Ovary (tissue), 9 donors: ENCODE measurements around the gene FYB2. TPM values are rescaled to one million over a fixed set of nuclear protein-coding genes. Genes with fewer than 3 reads are reported as not detected.

Experiments
- DNase-seq, 5 donors: peaks; one replicate each; pipeline ENCODE4 v3.0.0-alpha.2; 2019 to 2020
- H3K27ac ChIP-seq, 2 donors: fragments of 200-600 bp; one replicate each; pipeline versions ENCODE4 v1.5.1 to v1.8.0; 2019 to 2022
- H3K27me3 ChIP-seq: fragments of 200-600 bp; one replicate; pipeline ENCODE4 v1.8.0; 2022
- H3K36me3 ChIP-seq: fragments of 200-600 bp; sonication (generic); one replicate; pipeline ENCODE4 v1.5.1; 2019
- H3K4me1 ChIP-seq: one replicate; pipeline ENCODE4 v1.8.1; 2013; ENCODE audit warnings: mild to moderate bottlenecking, moderate library complexity; ENCODE audit not compliant: insufficient read depth
- H3K4me3 ChIP-seq: fragments of 200-600 bp; sonication (generic); one replicate; pipeline ENCODE4 v1.5.1; 2017
- H3K9me3 ChIP-seq, 2 donors: fragments of 200-600 bp in 1 of 2; sonication (generic) in 1 of 2; one replicate each; pipeline versions ENCODE4 v1.5.1 to v1.8.1; 2013 to 2019; ENCODE audit warnings: mild to moderate bottlenecking in 1 of 2, moderate library complexity in 1 of 2
- EP300 ChIP-seq: sonication (generic); formaldehyde crosslinking; IDR thresholded peaks from one replicate; pipeline ENCODE4 v1.6.1; 2017; ENCODE audit warnings: antibody characterized with exemption
- POLR2A ChIP-seq: fragments of 450-650 bp; IDR thresholded peaks from one replicate; pipeline ENCODE4 v1.6.1; 2017; ENCODE audit warnings: antibody characterized with exemption, mild to moderate bottlenecking, moderate library complexity
- WGBS, 3 donors: extraction: QIAGEN DNeasy Blood & Tissue Kit in 1 of 3; methylation state at CpG; one replicate each; pipeline versions ENCODE4 v1.1.5 to v1.1.7; 2013 to 2017; 5-methylcytosine and 5-hydroxymethylcytosine counted together
- intact Hi-C, 4 donors: fragments of 100-400 bp; cut with DNase I; formaldehyde crosslinking; loops; one replicate each; pipeline versions ENCODE4 v1.11.0 to v1.15.1; 2022 to 2023
- polyA plus RNA-seq, 2 donors: library from polyadenylated mRNA; stranded (reverse); fragments of 200-250 nt in 1 of 2; fragments of 350-450 nt in 1 of 2; fragmentation: Illumina TruSeq in 1 of 2; extraction: RNeasy Lipid Tissue Mini Kit (QIAGEN cat#74804) in 1 of 2; gene quantifications; one replicate each; pipeline ENCODE4 v1.2.3, GENCODE V29; 2013 to 2014
- total RNA-seq, 7 donors: library from RNA; depleted of rRNA in 2 of 7; stranded (reverse); fragments of >200 nt in 2 of 7; fragmentation: NEBNext Ultra II Directional in 3 of 7; extraction: Animal tissue kit (Norgen Biotek cat#: 25700) in 3 of 7; gene quantifications; one replicate each; pipeline versions ENCODE4 v1.1.0 to v1.2.4, GENCODE V29; 2016 to 2023
- TF ChIP-seq, protein P1 (sequence below), 3 donors: fragments of 450-650 bp in 2 of 3; fragments of 200-600 bp in 1 of 3; IDR thresholded peaks; one replicate each; pipeline versions ENCODE4 v1.5.1 to v1.8.0; 2016 to 2022; ENCODE audit warnings: antibody characterized with exemption in 3 of 3, mild to moderate bottlenecking in 1 of 3
- donor health status: DM: no; HTN: no; CAD: no; lungs with moderate emphysema.
- donor health status: DM: no; HTN: no; CAD: no.
- donor health status: Bipolar disorder and iron deficiency.
- donor health status: DM: yes; HTN: yes; CAD: no.
- donor health status: DM: no; HTN: no; CAD: no.
- donor health status: DM: yes; HTN: yes; CAD: no.

The FYB2 gene
- total and polyA plus RNA-seq, 9 donors: 0.06 to 81.5 (median 2.0) TPM; not detected in 2

DNA sequence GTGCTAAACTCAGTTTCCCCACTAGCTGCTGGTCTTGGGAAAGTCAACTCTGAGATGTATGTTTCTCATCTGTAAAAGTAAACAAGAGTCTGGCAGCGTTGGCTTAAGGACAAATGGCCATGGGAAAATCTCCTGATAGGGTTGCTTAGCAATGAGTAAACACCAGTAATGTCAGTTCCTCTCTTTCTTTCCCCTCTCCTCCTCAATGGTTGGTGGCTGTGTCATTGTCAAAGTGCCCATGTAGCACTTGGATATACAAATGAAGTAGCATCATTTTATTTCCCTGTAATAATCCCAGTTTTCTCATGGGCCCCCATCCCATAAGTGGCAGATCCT, 2.2 kb upstream of the FYB2 start:
- no peaks in the 10 kb centered on the region for H3K36me3 ChIP-seq
- no peak overlapping the region for H3K4me3 ChIP-seq
- H3K27ac ChIP-seq: no peak overlapping the region
- intact Hi-C loops: no loop called here
- no peak for DNase-seq
- no peaks in the 10 kb centered on the region for H3K9me3 ChIP-seq
- TF ChIP-seq POLR2A (no peak), EP300 (no peak)
- TF ChIP-seq, protein P1, sequence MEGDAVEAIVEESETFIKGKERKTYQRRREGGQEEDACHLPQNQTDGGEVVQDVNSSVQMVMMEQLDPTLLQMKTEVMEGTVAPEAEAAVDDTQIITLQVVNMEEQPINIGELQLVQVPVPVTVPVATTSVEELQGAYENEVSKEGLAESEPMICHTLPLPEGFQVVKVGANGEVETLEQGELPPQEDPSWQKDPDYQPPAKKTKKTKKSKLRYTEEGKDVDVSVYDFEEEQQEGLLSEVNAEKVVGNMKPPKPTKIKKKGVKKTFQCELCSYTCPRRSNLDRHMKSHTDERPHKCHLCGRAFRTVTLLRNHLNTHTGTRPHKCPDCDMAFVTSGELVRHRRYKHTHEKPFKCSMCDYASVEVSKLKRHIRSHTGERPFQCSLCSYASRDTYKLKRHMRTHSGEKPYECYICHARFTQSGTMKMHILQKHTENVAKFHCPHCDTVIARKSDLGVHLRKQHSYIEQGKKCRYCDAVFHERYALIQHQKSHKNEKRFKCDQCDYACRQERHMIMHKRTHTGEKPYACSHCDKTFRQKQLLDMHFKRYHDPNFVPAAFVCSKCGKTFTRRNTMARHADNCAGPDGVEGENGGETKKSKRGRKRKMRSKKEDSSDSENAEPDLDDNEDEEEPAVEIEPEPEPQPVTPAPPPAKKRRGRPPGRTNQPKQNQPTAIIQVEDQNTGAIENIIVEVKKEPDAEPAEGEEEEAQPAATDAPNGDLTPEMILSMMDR (IDR thresholded peaks at IDR 0.05): no peak
- 0 to 4% (median 0%) methylated on average over 1 of the region's 1 CpG for WGBS, 3 donors
- no peaks in the 10 kb centered on the region for H3K4me1 ChIP-seq
- no peaks in the 10 kb centered on the region for H3K27me3 ChIP-seq

DNA sequence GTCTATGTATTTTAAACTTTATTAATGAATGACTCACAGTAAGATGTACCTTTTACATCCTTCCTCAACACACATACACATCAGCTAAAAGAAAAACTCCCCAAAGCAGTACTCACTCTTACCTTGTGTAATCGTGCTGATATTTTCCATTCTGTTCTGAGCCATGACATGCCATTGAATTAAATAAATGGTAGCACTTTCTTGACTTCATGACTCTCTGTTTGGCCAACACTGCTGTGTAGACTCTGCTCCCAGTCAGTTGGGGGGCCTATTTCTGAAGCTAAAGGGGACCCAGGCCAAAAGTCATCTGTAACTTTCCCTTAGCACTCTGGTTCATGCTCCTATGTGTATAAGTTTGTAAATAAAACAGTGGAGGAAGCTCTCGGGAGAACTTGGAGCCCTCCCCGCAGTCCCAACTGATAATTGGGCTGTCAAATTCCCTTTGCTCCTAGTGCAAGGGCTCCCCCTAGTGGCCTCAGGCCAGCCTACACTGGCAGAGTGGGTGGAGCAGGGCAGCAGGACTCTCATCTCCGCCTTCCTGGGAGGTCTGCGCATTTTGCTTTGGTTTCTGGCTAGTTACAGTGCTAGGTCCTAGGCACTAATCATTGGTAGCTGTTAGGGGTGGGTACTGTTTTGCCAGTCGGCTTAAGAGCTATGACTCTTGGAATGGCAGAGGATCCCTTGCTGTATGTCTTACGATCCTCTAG, 1.7 kb upstream of the FYB2 start:
- TF ChIP-seq, protein P1 (IDR thresholded peaks at IDR 0.05): peak in 1 of 3 donors; percentile 34
- TF ChIP-seq EP300 (no peak), POLR2A (no peak)
- no peaks in the 10 kb centered on the region for H3K4me1 ChIP-seq
- DNase-seq: peak; percentile 22 to 77 (median 40)
- intact Hi-C loops: no loop called here
- WGBS, 3 donors: 20 to 24% (median 22%) methylated on average over 7 of the region's 7 CpGs
- no peak overlapping the region for H3K27ac ChIP-seq
- no peak overlapping the region for H3K4me3 ChIP-seq
- no peaks in the 10 kb centered on the region for H3K9me3 ChIP-seq
- H3K27me3 ChIP-seq: no peaks in the 10 kb centered on the region
- H3K36me3 ChIP-seq: no peaks in the 10 kb centered on the region

DNA sequence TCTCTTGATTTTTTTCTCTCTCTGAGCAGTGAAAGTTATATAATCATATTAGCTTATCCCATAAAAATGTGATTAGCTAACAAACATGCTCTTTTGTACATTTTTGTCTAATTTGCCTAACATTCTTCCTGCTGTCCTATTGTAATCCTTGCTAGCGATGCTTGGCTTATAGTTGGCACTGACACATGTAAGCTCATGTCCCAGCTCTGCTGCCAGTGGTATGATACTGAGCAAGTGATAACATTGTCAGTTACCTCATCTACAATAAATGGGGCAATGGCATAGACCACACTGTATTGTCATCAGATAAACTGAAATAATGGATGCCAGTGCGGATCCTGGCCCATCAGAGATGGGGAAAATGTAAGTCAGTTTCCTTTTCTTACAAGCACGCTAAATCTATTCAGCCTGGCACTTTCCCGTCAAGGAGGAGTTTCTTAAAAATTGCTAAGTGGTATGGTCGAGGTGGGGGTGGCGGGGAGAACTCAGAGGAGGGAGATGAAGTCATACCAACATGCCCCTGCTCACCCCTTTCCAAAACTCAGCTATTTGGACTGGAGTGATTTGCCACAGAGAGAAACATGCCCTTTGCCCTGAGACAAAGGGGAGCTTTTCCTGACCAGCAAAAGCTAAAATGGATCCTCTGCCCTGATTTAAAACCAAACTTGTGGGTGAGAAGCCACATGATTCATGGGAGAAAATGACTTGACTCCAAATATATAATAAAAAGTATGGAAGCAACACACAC, 1.3 kb downstream of the FYB2 start:
- 79 to 92% (median 87%) methylated on average over 6 of the region's 6 CpGs for WGBS, 3 donors
- no peak for TF ChIP-seq POLR2A
- TF ChIP-seq, protein P1 (IDR thresholded peaks at IDR 0.05): no peak

DNA sequence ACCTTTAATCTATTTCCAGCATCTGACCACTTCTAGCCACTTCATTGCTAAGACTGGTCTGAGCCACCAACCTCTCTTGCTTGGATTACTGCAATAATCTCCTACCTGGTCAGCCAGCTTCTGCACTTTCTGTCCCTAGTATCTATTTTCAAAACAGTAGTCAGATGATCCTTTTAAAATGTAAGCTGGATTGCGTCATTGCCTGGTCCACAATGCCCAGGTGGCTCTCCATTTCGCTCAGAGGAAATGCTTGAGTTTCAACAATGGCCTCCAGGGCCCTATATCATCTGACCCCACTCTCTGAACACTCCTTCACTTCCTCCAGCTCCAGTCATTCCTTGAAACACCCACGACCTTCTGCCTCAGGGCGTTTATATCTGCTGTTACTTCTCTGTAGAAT, 2.3 kb downstream of the FYB2 start:
- 71 to 88% (median 83%) methylated on average over 4 of the region's 4 CpGs for WGBS, 3 donors
- intact Hi-C loops: no loop called here

More for the DNA sequence above, 1.3 kb downstream of the FYB2 start:
- Histone ChIP-seq H3K9me3 (no peaks in the 10 kb centered on the region), H3K4me1 (no peaks in the 10 kb centered on the region), H3K27ac (no peak overlapping the region), H3K27me3 (no peaks in the 10 kb centered on the region), H3K36me3 (no peaks in the 10 kb centered on the region), H3K4me3 (no peak overlapping the region)
- DNase-seq: no peak
- intact Hi-C loops: no loop called here

More for the DNA sequence above, 2.3 kb downstream of the FYB2 start:
- no peak for DNase-seq
- H3K27me3 ChIP-seq: no peaks in the 10 kb centered on the region
- TF ChIP-seq POLR2A (no peak), EP300 (no peak)
- TF ChIP-seq, protein P1 (IDR thresholded peaks at IDR 0.05): no peak
- no peak overlapping the region for H3K4me3 ChIP-seq
- no peaks in the 10 kb centered on the region for H3K9me3 ChIP-seq
- no peaks in the 10 kb centered on the region for H3K4me1 ChIP-seq
- no peak overlapping the region for H3K27ac ChIP-seq
- no peaks in the 10 kb centered on the region for H3K36me3 ChIP-seq
